Stimulated activated CD4-positive, alpha-beta T cell treated with anti-CD3 and anti-CD28 coated beads, Interleukin-12 subunit alpha, Interleukin-12 subunit beta, amount 100 ng/mL, for 24 hours (primary cell): Measurements from ENCODE around the gene CCNG1.

Source experiments
- DNase-seq, 2 experiments: peaks; one replicate each; pipeline ENCODE4 v3.0.0-alpha.2; 2020; ENCODE audit warnings: low read depth in 2 of 2

CCNG1 gene

DNA sequence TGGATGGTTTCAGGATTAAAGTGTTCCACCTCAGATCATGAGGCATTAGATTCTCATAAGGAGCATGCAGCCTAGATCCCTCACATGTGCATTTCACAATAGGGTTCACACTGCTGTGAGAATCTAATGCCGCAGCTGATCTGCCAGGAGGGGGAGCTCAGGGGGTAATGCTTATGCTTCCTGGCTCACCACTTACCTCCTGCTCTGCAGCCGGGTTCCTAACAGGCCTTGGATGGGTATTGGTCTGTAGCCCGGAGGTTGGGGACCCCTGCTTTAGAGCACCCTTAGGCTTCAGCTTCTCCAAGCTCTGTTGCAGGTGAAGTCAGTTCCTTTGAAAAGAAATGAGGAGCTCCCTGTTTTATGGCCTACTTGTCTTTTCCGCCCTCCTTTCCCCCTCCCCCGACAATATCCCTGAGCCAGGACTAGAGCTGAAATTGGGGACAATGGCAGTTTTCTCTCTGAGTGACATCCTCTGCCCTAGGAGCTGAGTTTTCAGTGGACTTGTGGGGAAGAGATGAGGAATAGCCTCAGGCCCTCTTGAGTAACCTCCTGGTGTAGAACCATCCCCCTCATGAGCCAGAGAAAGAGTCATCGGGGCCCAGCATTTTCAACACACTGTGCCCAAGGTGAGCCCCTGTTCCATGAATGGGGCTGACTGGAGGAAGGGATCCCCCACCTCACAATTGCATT is 51.8 kb downstream of the CCNG1 start:
- DNase-seq, result no peak

DNA sequence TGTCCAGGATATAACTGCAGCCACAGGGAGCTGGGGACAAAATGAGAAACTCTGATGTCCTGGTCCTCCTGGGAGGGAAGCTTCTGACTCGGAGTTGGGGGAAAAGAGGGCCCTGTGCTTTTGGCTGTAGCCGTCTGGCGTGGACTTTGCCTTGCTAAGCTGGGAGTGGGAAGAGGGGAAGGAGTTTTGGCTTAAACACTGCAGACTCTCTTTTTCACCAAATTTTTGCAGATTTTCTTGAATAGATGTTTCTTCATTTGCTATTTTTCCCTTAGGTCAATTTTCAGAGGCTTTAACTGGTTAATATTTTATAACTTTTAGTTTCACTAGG is 52.3 kb downstream of the CCNG1 start:
- no peak for DNase-seq
